SJSA1 (cell line): ENCODE measurements around the gene FXYD2. TPM values are rescaled to one million over a fixed set of nuclear protein-coding genes. Genes with fewer than 3 reads are reported as not detected.

Experiments used
- DNase-seq, 2 experiments: peaks; one replicate each; pipeline ENCODE4 v3.0.0-alpha.2; 2015 to 2020; ENCODE audit warnings: low spot score in 2 of 2, low read depth in 1 of 2
- H3K27ac ChIP-seq: fragments of 250-450 bp; sonication (Bioruptor Pico); 2 replicates; pipeline ENCODE4 v1.5.1; 2020; ENCODE audit warnings: mild to moderate bottlenecking, moderate library complexity
- H3K27me3 ChIP-seq: fragments of 250-450 bp; sonication (Bioruptor Pico); replicated peaks from 2 replicates; pipeline ENCODE4 v1.5.1; 2020; ENCODE audit warnings: mild to moderate bottlenecking, moderate library complexity
- H3K36me3 ChIP-seq: fragments of 250-450 bp; sonication (Bioruptor Pico); 2 replicates; pipeline ENCODE4 v1.5.1; 2020; ENCODE audit warnings: mild to moderate bottlenecking
- H3K4me1 ChIP-seq: fragments of 250-450 bp; sonication (Bioruptor Pico); replicated peaks from 2 replicates; pipeline ENCODE4 v1.6.1; 2021; ENCODE audit warnings: mild to moderate bottlenecking
- H3K4me3 ChIP-seq: fragments of 250-450 bp; sonication (Bioruptor Pico); 2 replicates; pipeline ENCODE4 v1.5.1; 2020; ENCODE audit warnings: mild to moderate bottlenecking
- H3K9me3 ChIP-seq: fragments of 250-450 bp; sonication (Bioruptor Pico); replicated peaks from 2 replicates; pipeline ENCODE4 v1.5.1; 2020; ENCODE audit warnings: mild to moderate bottlenecking
- total RNA-seq: library from RNA; depleted of rRNA; stranded (reverse); fragments of >200 nt; shearing (Covaris generic); gene quantifications from 2 replicates; pipeline ENCODE4 v1.2.3, GENCODE V29; 2014

Gene FXYD2
- total RNA-seq, 1 experiment from 2014 or later = not detected

DNA sequence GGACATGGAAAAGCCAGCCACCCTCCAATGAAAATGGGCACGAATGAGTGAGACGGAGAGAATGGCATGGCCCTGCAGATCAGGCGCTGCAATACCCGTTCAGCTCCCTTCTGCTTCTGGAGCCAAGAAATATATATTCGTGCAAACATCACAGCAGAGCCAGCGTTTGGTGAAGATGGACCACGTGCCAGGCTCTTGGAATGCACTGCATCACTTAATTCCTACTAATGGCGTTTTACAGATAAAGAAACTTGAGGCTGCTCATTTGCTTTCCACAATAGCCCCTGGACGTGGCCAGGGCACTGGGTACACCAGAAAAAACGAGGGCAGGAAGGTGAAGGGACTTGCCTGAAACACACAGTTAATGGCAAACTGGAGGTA is 1.6 kb upstream of the FXYD2 start:
- Histone ChIP-seq H3K27ac (no peak overlapping the region), H3K4me1 (no peaks in the 10 kb centered on the region), H3K36me3 (no peaks in the 10 kb centered on the region), H3K9me3 (no peaks in the 10 kb centered on the region), H3K27me3 (no peaks in the 10 kb centered on the region), H3K4me3 (no peak overlapping the region)
- DNase-seq = no peak

DNA sequence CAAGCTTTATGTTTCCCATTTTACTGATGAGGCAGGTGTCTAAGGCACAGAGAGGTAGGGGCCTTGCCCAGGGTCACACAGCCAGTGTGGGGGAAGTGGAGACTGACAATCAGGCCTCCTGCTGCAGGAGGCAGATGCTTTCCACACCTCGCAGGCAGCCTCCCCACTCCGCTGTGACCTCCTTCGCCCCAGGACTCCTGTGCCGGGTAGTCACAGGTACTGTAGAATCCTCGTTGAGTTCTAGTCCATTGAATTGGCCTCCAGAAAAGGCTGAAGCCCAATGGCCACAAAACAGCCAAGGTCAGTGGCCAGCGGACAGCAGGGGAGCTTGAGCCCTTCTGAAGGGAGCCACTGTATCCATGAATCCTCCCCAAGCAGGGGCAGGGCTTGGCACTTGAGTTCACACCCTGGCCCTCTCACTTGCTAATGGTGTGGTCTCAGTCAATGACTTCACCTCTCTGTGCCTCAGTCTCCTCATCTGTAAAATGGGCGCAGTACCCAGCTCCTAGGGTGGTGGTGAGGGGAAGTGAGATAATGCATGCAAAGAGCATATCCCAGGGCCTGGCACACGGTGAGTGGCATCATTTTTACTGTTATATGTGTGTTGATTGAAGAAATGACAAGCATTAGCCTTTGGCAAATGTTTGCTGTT is 1.1 kb upstream of the FXYD2 start:
- H3K27ac ChIP-seq = no peak overlapping the region
- H3K4me1 ChIP-seq = no peaks in the 10 kb centered on the region
- no peaks in the 10 kb centered on the region for H3K9me3 ChIP-seq
- no peaks in the 10 kb centered on the region for H3K27me3 ChIP-seq
- H3K4me3 ChIP-seq = no peak overlapping the region
- no peaks in the 10 kb centered on the region for H3K36me3 ChIP-seq
- no peak for DNase-seq

DNA sequence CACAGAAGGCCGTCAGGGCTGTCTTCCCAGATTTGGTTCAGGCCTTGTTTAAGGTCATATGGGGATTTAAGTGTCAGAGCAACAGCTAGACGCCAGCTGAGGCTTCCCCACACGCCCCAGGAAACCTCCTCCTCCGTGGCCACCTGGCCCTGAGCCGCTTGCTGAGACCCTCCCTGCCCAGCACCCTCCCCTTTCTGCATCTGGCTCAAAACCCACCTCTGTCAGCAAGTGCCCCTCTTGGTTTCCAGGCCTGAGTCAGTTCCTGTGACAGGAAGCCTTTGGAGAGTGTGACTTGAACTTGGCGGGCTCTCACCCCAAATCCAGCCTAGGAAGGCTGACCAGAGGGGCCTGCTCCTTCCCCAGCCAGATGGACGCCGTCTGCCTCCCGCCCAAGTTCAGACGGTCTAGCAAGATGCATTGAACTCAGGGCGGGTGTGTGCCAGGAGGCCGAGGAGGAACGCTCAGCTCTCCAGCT is 561 bp downstream of the FXYD2 start:
- Histone ChIP-seq H3K27me3 (no peaks in the 10 kb centered on the region), H3K4me3 (no peak overlapping the region), H3K27ac (no peak overlapping the region), H3K9me3 (no peaks in the 10 kb centered on the region), H3K36me3 (no peaks in the 10 kb centered on the region), H3K4me1 (no peaks in the 10 kb centered on the region)
- DNase-seq = no peak

DNA sequence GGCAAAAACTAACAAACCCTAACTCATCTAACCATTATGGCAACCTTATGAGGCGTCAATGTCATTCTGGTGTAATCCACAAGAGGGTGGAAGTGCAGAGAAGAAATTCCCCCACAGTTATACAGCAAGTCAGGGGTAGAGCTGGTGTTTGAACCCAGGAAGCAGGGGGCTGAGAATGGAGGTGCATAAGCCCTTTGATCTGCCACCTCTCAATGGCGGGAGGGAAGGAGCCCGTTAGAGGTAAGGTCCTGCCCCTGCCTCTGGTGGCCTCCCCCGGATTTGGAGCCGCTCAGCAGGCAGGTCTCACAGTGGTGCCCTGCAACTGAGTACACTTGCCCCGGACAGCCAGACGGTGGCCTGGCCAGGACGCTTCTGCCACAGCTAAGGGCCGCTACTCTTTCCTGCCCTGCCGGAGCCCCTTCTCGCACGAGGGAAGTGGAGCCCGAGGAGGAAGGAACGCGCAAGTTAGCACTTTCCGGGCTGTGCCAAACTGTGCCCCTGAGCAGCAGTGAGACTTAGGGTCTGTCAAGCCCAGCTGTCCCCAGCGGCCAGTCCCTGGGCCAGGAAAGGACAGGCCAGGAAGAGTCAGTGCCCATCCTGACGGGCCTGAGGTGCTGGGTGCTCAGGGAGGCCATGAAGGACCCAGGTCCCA is 1.1 kb downstream of the FXYD2 start:
- Histone ChIP-seq H3K4me1 (no peaks in the 10 kb centered on the region; the same call in 1 of the 2 replicates), H3K36me3 (no peaks in the 10 kb centered on the region), H3K9me3 (no peaks in the 10 kb centered on the region), H3K27ac (no peak overlapping the region), H3K27me3 (no peaks in the 10 kb centered on the region), H3K4me3 (no peak overlapping the region)
- DNase-seq = no peak

DNA sequence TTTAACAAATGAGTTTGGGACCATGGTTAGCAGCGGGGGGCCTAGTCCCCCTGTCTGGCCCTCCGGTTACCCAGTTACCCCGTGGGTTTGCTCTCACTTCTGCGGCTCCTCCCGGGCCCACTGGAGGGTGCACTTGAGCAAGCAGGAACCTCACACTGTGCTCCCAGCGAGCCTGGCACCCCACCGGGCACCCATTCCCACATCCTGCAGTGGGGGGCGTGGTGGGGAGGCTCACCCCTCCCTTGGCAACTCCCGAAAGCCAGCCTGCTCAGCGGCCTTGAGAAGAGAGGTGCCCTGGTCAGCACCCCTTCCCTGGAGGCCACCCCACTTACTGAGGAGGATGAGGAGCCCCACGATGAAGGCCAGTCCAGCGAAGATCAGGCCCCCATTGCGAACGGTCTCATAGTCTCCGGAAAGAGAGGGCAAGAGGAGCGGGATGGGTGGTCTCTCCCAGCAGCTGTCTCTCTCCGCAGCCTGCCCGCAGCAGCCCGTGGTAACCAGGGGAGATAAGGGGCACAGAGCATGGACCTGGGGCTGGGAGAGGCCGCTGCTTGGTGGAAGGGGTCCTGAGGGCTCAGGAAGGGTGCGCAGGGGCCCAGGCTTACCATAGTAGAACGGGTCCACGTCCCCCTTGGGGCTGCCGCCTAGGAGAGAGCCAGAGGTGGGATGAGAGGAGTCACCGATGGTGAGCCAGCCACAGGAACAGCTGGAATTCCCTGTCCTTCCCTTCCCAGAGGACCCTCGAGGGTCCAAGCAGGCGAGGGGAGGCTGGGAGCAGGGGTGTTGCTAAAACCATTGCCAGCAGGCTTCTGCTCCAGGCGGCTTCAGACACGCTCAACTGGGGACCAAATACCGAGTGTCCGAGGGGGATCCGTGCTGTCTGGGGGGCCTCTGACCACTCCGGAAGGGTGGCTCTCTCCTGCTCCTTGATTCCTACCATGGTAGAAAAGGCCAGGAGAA is 2.2 kb downstream of the FXYD2 start:
- no peaks in the 10 kb centered on the region for H3K27me3 ChIP-seq
- no peaks in the 10 kb centered on the region for H3K36me3 ChIP-seq
- DNase-seq = no peak
- peaks cover 6% of the 10 kb centered on the region for H3K4me1 ChIP-seq
- no peak overlapping the region for H3K27ac ChIP-seq
- H3K9me3 ChIP-seq = no peaks in the 10 kb centered on the region
- H3K4me3 ChIP-seq = no peak overlapping the region

DNA sequence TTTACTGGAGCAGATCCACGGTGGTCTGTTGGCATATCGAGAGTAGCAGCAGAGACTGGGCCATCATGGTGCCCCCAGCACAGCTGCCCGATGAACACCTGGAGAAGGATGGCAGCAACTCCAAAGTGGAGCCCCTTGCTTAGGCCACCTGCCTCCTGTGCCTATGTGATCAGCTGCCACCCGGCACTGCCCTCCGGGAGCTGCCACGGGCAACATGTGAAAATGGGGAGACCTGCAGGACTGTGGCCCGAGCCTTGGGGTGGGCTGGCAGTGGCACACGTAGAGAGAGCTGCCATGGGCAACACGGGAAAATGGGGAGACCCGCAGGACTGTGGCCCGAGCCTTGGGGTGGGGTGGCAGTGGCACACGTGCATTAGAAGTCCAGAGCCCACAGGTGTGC is 3.1 kb downstream of the FXYD2 start:
- no peak overlapping the region for H3K4me3 ChIP-seq
- H3K4me1 ChIP-seq = peaks cover 6% of the 10 kb centered on the region
- DNase-seq = no peak
- no peaks in the 10 kb centered on the region for H3K27me3 ChIP-seq
- H3K36me3 ChIP-seq = no peaks in the 10 kb centered on the region
- H3K27ac ChIP-seq = no peak overlapping the region
- H3K9me3 ChIP-seq = no peaks in the 10 kb centered on the region

DNA sequence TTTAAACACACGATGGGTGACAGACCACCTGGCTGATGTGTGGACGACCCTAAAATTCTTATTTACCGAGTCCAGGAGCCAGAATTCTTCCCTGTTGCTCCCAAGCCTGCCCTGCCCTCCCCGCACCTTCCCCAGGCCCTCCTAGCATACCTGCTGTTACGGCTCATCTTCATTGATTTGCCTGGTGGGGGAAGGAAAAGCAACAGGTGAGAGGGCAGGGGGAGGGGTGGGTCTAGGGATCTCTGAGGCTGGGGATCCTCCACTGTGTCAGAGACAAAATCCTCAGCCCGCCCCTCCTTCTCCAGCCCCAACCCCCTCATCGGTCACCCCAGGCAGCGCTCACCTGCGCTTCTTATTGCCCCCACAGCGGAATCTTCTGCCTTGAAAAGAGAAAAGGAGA is 4.0 kb downstream of the FXYD2 start:
- Histone ChIP-seq H3K4me1 (peaks cover 11% of the 10 kb centered on the region), H3K27me3 (no peaks in the 10 kb centered on the region), H3K36me3 (no peaks in the 10 kb centered on the region), H3K4me3 (no peak overlapping the region), H3K27ac (no peak overlapping the region), H3K9me3 (no peaks in the 10 kb centered on the region)
- no peak for DNase-seq

DNA sequence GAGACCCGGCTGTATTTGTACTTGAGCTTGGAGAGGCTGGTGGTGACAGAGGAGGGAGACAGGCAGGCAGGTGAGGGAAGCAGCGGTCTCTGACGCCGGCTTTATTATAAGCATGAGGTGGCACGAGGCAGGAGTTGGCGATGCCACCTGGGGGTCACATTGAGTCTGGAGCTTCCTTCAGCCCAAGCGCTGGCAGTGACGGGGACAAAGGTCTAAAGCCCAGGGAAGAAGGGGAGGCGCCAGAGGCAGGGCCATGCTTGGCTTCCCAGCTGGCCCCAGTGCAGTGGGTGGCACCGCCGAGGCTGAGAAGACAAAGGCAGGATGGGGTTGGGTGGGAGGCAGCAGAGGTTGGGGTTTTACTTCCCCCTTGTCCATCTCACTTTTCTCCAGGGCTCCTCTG is 4.5 kb downstream of the FXYD2 start:
- no peaks in the 10 kb centered on the region for H3K36me3 ChIP-seq
- no peak overlapping the region for H3K4me3 ChIP-seq
- H3K9me3 ChIP-seq = no peaks in the 10 kb centered on the region
- no peak overlapping the region for H3K27ac ChIP-seq
- DNase-seq = no peak
- peaks cover 11% of the 10 kb centered on the region for H3K4me1 ChIP-seq
- H3K27me3 ChIP-seq = no peaks in the 10 kb centered on the region

DNA sequence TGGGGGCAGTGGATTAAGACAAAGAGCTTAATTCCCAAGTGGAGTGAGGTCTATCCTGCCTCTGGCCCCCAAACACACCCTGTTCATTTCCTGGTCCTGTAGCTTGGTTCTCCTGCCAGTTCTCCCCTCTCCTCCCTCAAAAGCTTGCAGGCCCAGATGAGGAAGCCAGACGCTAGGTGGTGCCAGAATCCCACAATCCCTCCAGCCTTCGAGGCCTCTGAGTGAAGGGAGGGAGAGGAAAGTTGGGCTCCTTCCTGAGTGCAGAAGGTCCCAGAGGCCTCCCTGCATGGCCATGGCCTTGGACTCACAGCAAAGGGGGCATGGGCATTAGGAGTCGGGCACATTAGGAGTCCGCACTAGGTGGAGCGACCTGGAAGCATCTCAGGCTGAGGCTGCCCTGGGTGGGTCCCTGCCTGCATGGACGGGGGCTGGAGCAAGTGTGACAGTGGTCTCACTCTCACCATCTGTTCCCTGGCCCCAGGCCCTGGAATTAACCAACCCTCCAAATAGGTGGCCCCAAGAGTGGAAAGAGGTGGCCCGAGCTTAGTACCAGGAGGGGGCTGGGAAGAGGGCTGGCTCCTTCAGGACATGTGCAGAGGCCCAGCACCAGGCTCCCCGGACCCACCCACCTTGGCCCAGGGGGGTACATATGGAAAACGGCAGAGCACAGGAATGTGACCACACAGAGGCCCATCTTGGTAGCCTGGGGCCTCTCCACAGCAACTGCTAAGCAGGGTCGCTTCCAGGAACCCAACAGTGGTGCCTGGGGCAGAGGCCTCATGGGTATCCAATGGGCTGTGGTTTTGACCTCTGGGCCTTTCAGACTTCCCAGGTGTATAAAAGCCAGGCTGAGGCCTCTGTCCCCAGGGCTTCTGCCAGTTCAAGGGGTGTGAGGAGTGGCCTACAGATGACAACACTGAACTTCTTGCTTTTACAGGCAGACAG is 5.2 kb downstream of the FXYD2 start:
- no peaks in the 10 kb centered on the region for H3K36me3 ChIP-seq
- H3K4me3 ChIP-seq = no peak overlapping the region
- no peaks in the 10 kb centered on the region for H3K27me3 ChIP-seq
- H3K9me3 ChIP-seq = no peaks in the 10 kb centered on the region
- H3K27ac ChIP-seq = no peak overlapping the region
- peaks cover 11% of the 10 kb centered on the region for H3K4me1 ChIP-seq
- DNase-seq = no peak

DNA sequence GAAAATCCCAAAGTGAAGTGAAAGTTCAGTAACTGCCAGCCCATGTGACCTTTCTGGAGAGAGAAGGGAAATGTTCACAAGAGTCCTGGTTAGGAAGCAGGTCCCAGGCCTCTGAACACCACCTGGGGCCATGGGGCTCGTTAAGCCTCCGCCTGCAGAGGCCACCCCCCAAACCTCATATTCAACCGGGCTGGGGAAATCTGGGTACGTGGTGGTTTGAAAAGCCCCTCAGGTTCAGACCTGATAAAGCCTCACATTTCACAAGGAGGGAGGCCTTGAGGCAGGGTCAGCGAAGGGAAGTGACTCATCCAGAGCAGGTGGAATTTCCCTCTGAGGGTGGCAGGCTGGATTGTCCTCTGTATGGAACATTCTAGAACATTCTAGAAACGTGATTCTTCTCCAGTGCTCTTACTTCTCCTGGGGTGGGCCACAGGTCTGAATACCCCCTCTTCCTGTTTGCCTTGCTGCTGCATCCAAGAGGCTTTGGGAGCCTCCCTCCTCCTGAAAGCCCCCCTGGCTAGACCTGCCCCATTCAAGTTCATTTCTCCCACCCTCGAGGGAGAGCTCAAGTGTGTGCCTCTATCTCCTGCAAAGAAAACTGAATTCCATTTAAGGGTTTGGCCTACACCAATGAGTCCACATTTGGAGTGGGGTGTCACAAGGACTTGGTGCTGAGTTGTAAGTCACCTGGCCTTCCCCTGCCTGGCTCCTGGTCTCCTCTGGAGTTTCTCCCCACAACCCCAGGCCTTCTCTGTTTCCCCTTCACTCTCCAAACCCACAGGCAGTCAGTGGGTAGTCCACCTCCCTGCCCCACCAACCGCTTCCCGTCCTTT is 6.3 kb downstream of the FXYD2 start:
- Histone ChIP-seq H3K27ac (no peak overlapping the region), H3K36me3 (no peaks in the 10 kb centered on the region)
- no peak for DNase-seq

DNA sequence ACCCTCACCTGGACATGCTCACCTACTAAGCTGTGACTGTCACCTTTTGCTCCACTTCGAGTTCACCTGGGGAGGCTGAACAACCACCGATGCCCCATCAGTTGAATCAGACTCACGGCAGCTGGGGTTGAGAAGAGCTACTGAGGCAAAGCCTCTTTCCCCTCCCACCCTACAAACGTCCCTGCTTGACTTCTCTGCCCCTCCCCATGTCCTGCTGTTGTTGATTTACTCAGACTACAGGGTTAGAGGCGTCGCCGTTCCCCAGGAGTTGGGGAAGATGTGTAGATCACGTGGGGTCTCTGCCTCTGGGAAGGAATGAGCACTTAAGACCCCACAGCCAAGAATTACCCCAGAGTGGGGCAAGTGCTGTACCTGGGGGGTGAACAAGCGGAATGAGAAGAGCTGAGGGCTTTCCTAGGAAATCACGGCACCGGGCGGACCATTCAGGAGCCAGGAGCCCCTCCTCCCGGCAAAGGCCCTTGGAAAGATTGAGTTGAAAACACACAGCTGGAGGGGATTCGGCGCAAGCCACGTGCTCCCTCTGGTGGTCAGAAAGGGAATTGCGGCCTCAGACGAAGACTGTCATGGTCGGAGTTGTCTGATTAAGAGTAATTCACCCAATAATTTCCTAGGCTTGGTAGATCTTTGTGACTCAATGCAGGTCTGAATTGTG is 7.0 kb downstream of the FXYD2 start:
- Histone ChIP-seq H3K4me1 (peaks cover 11% of the 10 kb centered on the region), H3K27ac (no peak overlapping the region), H3K9me3 (no peaks in the 10 kb centered on the region), H3K4me3 (no peak overlapping the region), H3K27me3 (no peaks in the 10 kb centered on the region), H3K36me3 (no peaks in the 10 kb centered on the region)
- DNase-seq = peak; percentile 48 to 58

More for the DNA sequence above, 6.3 kb downstream of the FXYD2 start:
- Histone ChIP-seq H3K27me3 (no peaks in the 10 kb centered on the region), H3K4me3 (no peak overlapping the region), H3K4me1 (peaks cover 11% of the 10 kb centered on the region), H3K9me3 (no peaks in the 10 kb centered on the region)

DNA sequence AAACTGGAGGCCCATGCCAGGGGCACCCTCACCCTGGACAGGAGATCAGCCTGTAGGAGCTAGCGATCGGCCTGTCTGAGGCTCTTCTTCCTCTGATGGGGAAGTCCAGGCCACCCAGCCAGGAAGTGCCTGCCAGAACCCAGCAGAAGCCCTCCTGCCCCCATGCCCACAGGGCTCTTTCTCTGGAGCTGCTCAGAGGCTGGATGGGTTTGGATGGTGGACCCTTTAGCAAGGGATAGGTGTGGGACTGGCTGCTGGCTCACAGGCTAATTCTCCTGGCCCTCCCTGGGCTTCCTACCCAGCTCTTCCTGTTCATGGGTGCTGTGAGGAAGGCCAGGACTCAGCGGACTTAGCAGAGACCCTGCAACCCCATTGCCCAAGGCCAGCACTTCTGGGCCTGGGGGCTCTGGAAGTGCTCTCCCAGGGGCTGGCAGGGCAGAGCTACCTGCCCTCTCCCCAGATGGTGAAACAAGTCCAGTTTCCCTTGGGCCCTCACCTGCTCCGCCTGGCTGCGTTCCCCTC is 7.6 kb downstream of the FXYD2 start:
- Histone ChIP-seq H3K4me1 (peaks cover 11% of the 10 kb centered on the region), H3K36me3 (no peaks in the 10 kb centered on the region), H3K27ac (no peak overlapping the region), H3K27me3 (no peaks in the 10 kb centered on the region), H3K9me3 (no peaks in the 10 kb centered on the region), H3K4me3 (no peak overlapping the region)
- DNase-seq = no peak
